ENCODE results near the gene GBX1.

DNA sequence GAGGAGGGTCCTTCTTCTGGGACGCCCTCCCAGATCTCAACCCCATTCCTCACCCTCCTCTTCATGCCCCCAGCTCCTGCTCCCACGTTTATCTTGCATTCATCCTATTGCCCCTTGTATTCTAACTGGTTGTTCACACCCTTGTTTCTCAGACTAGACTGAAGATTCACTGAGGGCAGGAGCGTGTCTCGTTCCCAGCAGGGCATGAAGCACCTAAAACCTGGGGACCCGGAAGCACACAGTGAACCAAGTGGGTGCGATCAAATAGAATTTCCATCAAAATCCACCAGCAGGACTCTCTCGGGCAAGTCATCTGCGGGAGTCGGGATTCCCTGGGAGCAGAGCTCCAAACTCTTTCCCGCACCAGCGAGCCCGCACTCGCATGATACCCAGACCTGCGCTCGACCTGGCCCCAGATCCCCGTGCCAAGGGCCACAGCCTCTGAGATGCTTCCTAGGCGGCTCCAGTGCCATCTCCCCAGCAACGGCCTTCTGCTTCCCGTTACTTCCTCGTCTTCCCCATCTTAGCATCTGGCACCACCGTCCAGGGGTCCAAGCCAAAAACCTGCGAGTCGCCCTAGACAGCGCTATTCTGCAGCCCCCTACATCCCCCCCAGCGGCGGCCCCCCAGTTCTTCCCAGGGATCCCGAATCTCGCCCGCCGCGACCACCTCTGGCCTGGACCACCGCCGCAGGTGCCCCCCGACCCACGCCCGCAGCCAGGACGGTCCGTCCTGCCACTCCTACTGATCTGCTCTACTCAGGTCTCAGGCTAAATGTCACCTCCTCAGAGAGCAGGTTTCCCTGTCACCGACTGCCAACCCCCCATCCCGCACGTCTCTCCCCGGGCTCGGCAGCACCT is 6.1 kb upstream of the GBX1 start:
- TF ChIP-seq, protein P1, sequence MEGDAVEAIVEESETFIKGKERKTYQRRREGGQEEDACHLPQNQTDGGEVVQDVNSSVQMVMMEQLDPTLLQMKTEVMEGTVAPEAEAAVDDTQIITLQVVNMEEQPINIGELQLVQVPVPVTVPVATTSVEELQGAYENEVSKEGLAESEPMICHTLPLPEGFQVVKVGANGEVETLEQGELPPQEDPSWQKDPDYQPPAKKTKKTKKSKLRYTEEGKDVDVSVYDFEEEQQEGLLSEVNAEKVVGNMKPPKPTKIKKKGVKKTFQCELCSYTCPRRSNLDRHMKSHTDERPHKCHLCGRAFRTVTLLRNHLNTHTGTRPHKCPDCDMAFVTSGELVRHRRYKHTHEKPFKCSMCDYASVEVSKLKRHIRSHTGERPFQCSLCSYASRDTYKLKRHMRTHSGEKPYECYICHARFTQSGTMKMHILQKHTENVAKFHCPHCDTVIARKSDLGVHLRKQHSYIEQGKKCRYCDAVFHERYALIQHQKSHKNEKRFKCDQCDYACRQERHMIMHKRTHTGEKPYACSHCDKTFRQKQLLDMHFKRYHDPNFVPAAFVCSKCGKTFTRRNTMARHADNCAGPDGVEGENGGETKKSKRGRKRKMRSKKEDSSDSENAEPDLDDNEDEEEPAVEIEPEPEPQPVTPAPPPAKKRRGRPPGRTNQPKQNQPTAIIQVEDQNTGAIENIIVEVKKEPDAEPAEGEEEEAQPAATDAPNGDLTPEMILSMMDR (IDR thresholded peaks at IDR 0.05) = no peak
- no peak for TF ChIP-seq POLR2A (IDR thresholded peaks at IDR 0.05)

All from breast epithelium (tissue), 3 donors.